IMR-90 (cell line): Measurements from ENCODE around the gene CNOT3. TPM values are rescaled to one million over a fixed set of nuclear protein-coding genes. Genes with fewer than 3 reads are reported as not detected.

Source experiments
- ATAC-seq: fragments of 200-7000 bp; cut with Tn5 transposase; 2 replicates; pipeline ENCODE4 v1.9.1; 2020; ENCODE audit warnings: low read depth, mild to moderate bottlenecking, moderate library complexity
- BruUV-seq: library from RNA; stranded (reverse); fragments of 400-500 nt; replicated peaks from 2 replicates; lab custom pipeline; 2021; lab: Mats Ljungman, UMichigan
- CTCF ChIA-PET: fragments of 300-600 bp; formaldehyde crosslinking; extraction: SDS; loops from one replicate; lab custom pipeline; 2021; ENCODE audit warnings: antibody characterized with exemption; lab: Yijun Ruan, JAX
- POLR2A ChIA-PET: fragments of 300-600 bp; sonication (Branson Sonifier 250); formaldehyde crosslinking; loops from one replicate; lab custom pipeline; 2022; ENCODE audit warnings: antibody characterized with exemption; ENCODE audit not compliant: unreplicated experiment; lab: Charles Lee
- DNase-seq: peaks from one replicate; pipeline ENCODE4 v3.0.0; 2013
- H2AFZ ChIP-seq: replicated peaks from 2 replicates; pipeline ENCODE3; 2013; ENCODE audit warnings: low read length, mild to moderate bottlenecking; ENCODE audit not compliant: poor library complexity
- H2AK5ac ChIP-seq: 2 replicates; pipeline ENCODE4 v1.6.1; 2013; ENCODE audit warnings: low read depth, low read length, inconsistent platforms
- H2AK9ac ChIP-seq: replicated peaks from 2 replicates; pipeline ENCODE3; 2013; ENCODE audit warnings: mild to moderate bottlenecking, low read depth, low read length, moderate library complexity; ENCODE audit not compliant: poor library complexity
- H2BK120ac ChIP-seq: 2 replicates; pipeline ENCODE4 v1.6.1; 2013; ENCODE audit warnings: low read depth, low read length, inconsistent platforms
- H2BK15ac ChIP-seq: 3 replicates; pipeline ENCODE4 v1.6.1; 2013; ENCODE audit warnings: low read depth, low read length, inconsistent platforms
- H2BK20ac ChIP-seq: 2 replicates; pipeline ENCODE4 v1.6.1; 2013; ENCODE audit warnings: low read depth, mild to moderate bottlenecking, inconsistent platforms, low read length, moderate library complexity
- H2BK5ac ChIP-seq: 2 replicates; pipeline ENCODE4 v1.6.1; 2013; ENCODE audit warnings: mild to moderate bottlenecking, low read depth, low read length, inconsistent platforms; ENCODE audit not compliant: poor library complexity, severe bottlenecking
- H3K14ac ChIP-seq: replicated peaks from 2 replicates; pipeline ENCODE4 v1.6.1; 2013; ENCODE audit warnings: low read depth, low read length, inconsistent platforms
- H3K18ac ChIP-seq: 2 replicates; pipeline ENCODE4 v1.6.1; 2013; ENCODE audit warnings: low read depth, low read length, control low read depth
- H3K23ac ChIP-seq: 2 replicates; pipeline ENCODE4 v1.6.1; 2013; ENCODE audit warnings: low read depth, low read length, inconsistent platforms
- H3K27ac ChIP-seq: 2 replicates; pipeline ENCODE4 v1.5.1; 2013; ENCODE audit warnings: mild to moderate bottlenecking, control low read depth, low read length; ENCODE audit not compliant: insufficient read depth
- H3K27me3 ChIP-seq: 2 replicates; pipeline ENCODE4 v1.6.1; 2013; ENCODE audit warnings: low read length; ENCODE audit not compliant: control insufficient read depth, insufficient read depth
- H3K36me3 ChIP-seq: 2 replicates; pipeline ENCODE4 v1.6.1; 2013; ENCODE audit warnings: low read length, mixed read lengths; ENCODE audit not compliant: control insufficient read depth, insufficient read depth
- H3K4ac ChIP-seq: 2 replicates; pipeline ENCODE4 v1.6.1; 2013; ENCODE audit warnings: low read depth, low read length, inconsistent platforms
- H3K4me1 ChIP-seq: 2 replicates; pipeline ENCODE4 v1.6.1; 2013; ENCODE audit warnings: low read length, mixed read lengths; ENCODE audit not compliant: control insufficient read depth, insufficient read depth
- H3K4me2 ChIP-seq: 2 replicates; pipeline ENCODE4 v1.6.1; 2013; ENCODE audit warnings: low read depth, mild to moderate bottlenecking, control low read depth, low read length, moderate library complexity
- H3K4me3 ChIP-seq: 2 replicates; pipeline ENCODE4 v1.5.1; 2013; ENCODE audit warnings: low read depth, mild to moderate bottlenecking, control low read depth, low read length, moderate library complexity; ENCODE audit not compliant: insufficient read depth
- H3K56ac ChIP-seq: 2 replicates; pipeline ENCODE4 v1.6.1; 2013; ENCODE audit warnings: low read length, inconsistent platforms; ENCODE audit not compliant: insufficient read depth; ENCODE audit errors: extremely low read depth
- H3K79me1 ChIP-seq, 2 experiments: 2 replicates each; pipeline ENCODE4 v1.6.1; 2013; ENCODE audit warnings: low read length in 2 of 2, inconsistent platforms in 1 of 2, low read depth in 1 of 2
- H3K9ac ChIP-seq: 2 replicates; pipeline ENCODE4 v1.6.1; 2013; ENCODE audit warnings: low read depth, low read length, control low read depth
- H3K9me1 ChIP-seq: 2 replicates; pipeline ENCODE4 v1.6.1; 2013; ENCODE audit warnings: low read length, inconsistent platforms; ENCODE audit not compliant: insufficient read depth
- H3K9me3 ChIP-seq: 2 replicates; pipeline ENCODE4 v1.6.1; 2013; ENCODE audit warnings: low read length; ENCODE audit not compliant: control insufficient read depth, insufficient read depth
- H4K20me1 ChIP-seq: 2 replicates; pipeline ENCODE4 v1.6.1; 2013; ENCODE audit warnings: low read length, inconsistent platforms; ENCODE audit not compliant: insufficient read depth
- H4K5ac ChIP-seq: 2 replicates; pipeline ENCODE4 v1.6.1; 2013; ENCODE audit warnings: mild to moderate bottlenecking, low read depth, low read length, control low read depth
- H4K8ac ChIP-seq, 2 experiments: 2 replicates each; pipeline ENCODE4 v1.6.1; 2013; ENCODE audit warnings: low read depth in 2 of 2, low read length in 2 of 2, control low read depth in 1 of 2, inconsistent platforms in 1 of 2
- H4K91ac ChIP-seq: 2 replicates; pipeline ENCODE4 v1.6.1; 2013; ENCODE audit warnings: low read depth, low read length, inconsistent platforms; ENCODE audit not compliant: insufficient read depth
- BHLHE40 ChIP-seq: fragments of 150-350 bp; IDR thresholded peaks from 2 replicates; pipeline ENCODE4 v1.6.1; 2016; ENCODE audit warnings: mild to moderate bottlenecking, low read depth, low read length
- ELK1 ChIP-seq: fragments of 150-350 bp; IDR thresholded peaks from 2 replicates; pipeline ENCODE4 v1.6.1; 2016; ENCODE audit warnings: low read depth, mild to moderate bottlenecking, low read length, moderate library complexity, borderline replicate concordance
- MXI1 ChIP-seq: IDR thresholded peaks from 2 replicates; pipeline ENCODE4 v1.6.1; 2012; ENCODE audit warnings: low read depth, mild to moderate bottlenecking, low read length, moderate library complexity, borderline replicate concordance
- RAD21 ChIP-seq: IDR thresholded peaks from 2 replicates; pipeline ENCODE4 v1.6.1; 2012; ENCODE audit warnings: low read length, improper control_type of control experiment
- WGBS, 2 experiments: methylation state at CpG; one replicate each; pipeline versions ENCODE4 v1.1.5 to v1.1.7; 2013; ENCODE audit warnings: missing lambda C conversion rate in 2 of 2; ENCODE audit not compliant: insufficient read length in 1 of 2; ENCODE audit errors: extremely low coverage in 2 of 2; 5-methylcytosine and 5-hydroxymethylcytosine counted together
- dilution Hi-C: fragments of 300-500 bp; cut with HindIII; formaldehyde crosslinking; loops from one replicate; pipeline ENCODE4 v1.14.3; 2018; ENCODE audit warnings: low sequenced_read_pairs; ENCODE audit not compliant: unreplicated experiment
- in situ Hi-C: fragments of 300-500 bp; cut with MboI; formaldehyde crosslinking; loops from 3 replicates; pipeline ENCODE4 v1.14.3; 2019; ENCODE audit warnings: low sequenced_read_pairs, inconsistent platforms, mixed read lengths
- intact Hi-C: fragments of 100-400 bp; cut with micrococcal nuclease; formaldehyde crosslinking; loops from 2 replicates; pipeline ENCODE4 v1.10.0; 2022
- polyA plus RNA-seq, 3 experiments: library from polyadenylated mRNA; depleted of rRNA; stranded (reverse); fragments of >200 nt; gene quantifications; 2 replicates each; pipeline ENCODE4 v1.2.3, GENCODE V29; 2012; ENCODE audit warnings: low replicate concordance in 1 of 3
- total RNA-seq: library from RNA; depleted of rRNA; stranded (reverse); fragments of >200 nt; gene quantifications from 2 replicates; pipeline ENCODE4 v1.2.3, GENCODE V29; 2012

CNOT3 gene
- total and polyA plus RNA-seq, 2 of the 4 experiments (the other 2 are of a cell fraction) = 5.4 to 26.7 TPM

- BruUV-seq = no TSS peak
- Histone ChIP-seq H3K4me1 (no peaks in the 10 kb centered on the region), H3K14ac (no peak within 1 kb of the TSS), H3K79me1 (no peaks in the 10 kb centered on the region; a peak in 1 of 4 replicates), H3K4me2 (no peak within 1 kb of the TSS), H2BK20ac (no peak within 1 kb of the TSS), H3K36me3 (peaks cover 6% of the 10 kb centered on the region; the same call in 1 of the 2 replicates), H2AFZ (peak within 1 kb of the TSS; percentile 75), H2AK9ac (peak within 1 kb of the TSS; percentile 72), H3K18ac (no peak within 1 kb of the TSS), H2BK120ac (no peak within 1 kb of the TSS), H3K4ac (no peak within 1 kb of the TSS), H2BK15ac (no peak within 1 kb of the TSS), H4K20me1 (no peaks in the 10 kb centered on the region; the same call in 1 of the 2 replicates), H4K91ac (no peak within 1 kb of the TSS), H3K27ac (no peak within 1 kb of the TSS), H3K4me3 (no peak within 1 kb of the TSS), H4K5ac (no peak within 1 kb of the TSS), H4K8ac (no peak within 1 kb of the TSS), H3K9me1 (no peaks in the 10 kb centered on the region), H3K56ac (no peak within 1 kb of the TSS), H3K9ac (no peak within 1 kb of the TSS), H3K27me3 (no peaks in the 10 kb centered on the region), H2BK5ac (no peak within 1 kb of the TSS), H2AK5ac (0 out of 2 replicates have a peak within 1 kb of the TSS, but pooled peaks have one; percentile 15), H3K23ac (no peak within 1 kb of the TSS), H3K9me3 (no peaks in the 10 kb centered on the region)
- dilution Hi-C loops = no loop called here
- DNase-seq (no peak), ATAC-seq (peak; percentile 55)
- ChIA-PET CTCF (no interaction called here), POLR2A (no interaction called here)
- in situ Hi-C loops = no loop called here
- WGBS, 2 experiments = 43% methylated on average over 4 of the region's 13 CpGs; no CpG with 5 or more reads in 1 of the 2 experiments
- TF ChIP-seq MXI1 (no peak), ELK1 (no peak), BHLHE40 (no peak), RAD21 (no peak)
- intact Hi-C loops = no loop called here
Measured at GRCh38 chr19:54172471-54173358, 35.2 kb downstream of the CNOT3 start, which contains the start of gene TMC4. TMC4 (minus strand) TSS chr19:54173160; CDS start chr19:54173117, 43 bp downstream.
